AG04449 (cell line): ENCODE results near the gene TEKT2.

Source experiments
- CTCF ChIA-PET: fragments of 350-600 bp; formaldehyde crosslinking; extraction: SDS; loops from one replicate; lab custom pipeline; 2021; ENCODE audit warnings: antibody characterized with exemption; lab: Yijun Ruan, JAX
- POLR2A ChIA-PET: fragments of 400-600, 350-600 bp; formaldehyde crosslinking; extraction: SDS; loops from one replicate; lab custom pipeline; 2020; ENCODE audit warnings: antibody characterized with exemption, inconsistent platforms; lab: Yijun Ruan, JAX
- DNase-seq: peaks from one replicate; pipeline ENCODE4 v3.0.0-alpha.2; 2010; ENCODE audit warnings: low read depth, low spot score
- H3K4me3 ChIP-seq: 2 replicates; pipeline ENCODE4 v1.5.1; 2011; ENCODE audit warnings: low read depth, mild to moderate bottlenecking, control low read depth, low read length
- TF ChIP-seq, protein P1 (sequence below): IDR thresholded peaks from one replicate; pipeline ENCODE4 v1.5.1; 2011; ENCODE audit warnings: mild to moderate bottlenecking, moderate library complexity, low read length, control low read depth, inconsistent platforms; ENCODE audit not compliant: insufficient read depth; ENCODE audit errors: missing control alignments

TEKT2 gene

DNA sequence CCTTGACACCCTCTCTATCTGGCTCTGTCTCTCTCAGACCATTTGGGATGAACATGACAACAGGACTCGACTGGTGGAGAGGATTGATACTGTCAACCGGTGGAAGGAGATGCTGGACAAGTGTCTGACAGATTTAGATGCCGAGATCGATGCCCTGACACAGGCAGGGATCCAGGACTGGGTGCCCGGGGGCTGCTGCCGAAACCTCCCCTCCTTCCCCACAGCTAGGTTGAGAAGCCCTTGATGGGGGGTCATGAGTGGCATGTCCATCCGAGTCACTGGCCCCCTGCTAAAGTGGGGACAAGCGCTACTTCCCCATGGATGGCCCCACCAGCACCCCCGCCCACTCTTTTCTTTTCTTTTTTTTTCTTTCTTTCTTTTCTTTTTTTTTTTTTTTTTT is 1.2 kb downstream of the TEKT2 start:
- H3K4me3 ChIP-seq = no peak overlapping the region
- CTCF ChIA-PET = interaction anchor here (1.5 to 1.8 kb wide), 2 partner anchors 17 to 203 kb away, joined by 3 to 4 read pairs; no protein-coding TSS in a partner anchor
- POLR2A ChIA-PET = no interaction called here
- no peak for DNase-seq
- TF ChIP-seq, protein P1, sequence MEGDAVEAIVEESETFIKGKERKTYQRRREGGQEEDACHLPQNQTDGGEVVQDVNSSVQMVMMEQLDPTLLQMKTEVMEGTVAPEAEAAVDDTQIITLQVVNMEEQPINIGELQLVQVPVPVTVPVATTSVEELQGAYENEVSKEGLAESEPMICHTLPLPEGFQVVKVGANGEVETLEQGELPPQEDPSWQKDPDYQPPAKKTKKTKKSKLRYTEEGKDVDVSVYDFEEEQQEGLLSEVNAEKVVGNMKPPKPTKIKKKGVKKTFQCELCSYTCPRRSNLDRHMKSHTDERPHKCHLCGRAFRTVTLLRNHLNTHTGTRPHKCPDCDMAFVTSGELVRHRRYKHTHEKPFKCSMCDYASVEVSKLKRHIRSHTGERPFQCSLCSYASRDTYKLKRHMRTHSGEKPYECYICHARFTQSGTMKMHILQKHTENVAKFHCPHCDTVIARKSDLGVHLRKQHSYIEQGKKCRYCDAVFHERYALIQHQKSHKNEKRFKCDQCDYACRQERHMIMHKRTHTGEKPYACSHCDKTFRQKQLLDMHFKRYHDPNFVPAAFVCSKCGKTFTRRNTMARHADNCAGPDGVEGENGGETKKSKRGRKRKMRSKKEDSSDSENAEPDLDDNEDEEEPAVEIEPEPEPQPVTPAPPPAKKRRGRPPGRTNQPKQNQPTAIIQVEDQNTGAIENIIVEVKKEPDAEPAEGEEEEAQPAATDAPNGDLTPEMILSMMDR = no peak

- ChIA-PET POLR2A (no interaction called here), CTCF (interaction anchor here (1.5 to 1.6 kb wide), 2 partner anchors 9 to 17 kb away, joined by 4 read pairs; no protein-coding TSS in a partner anchor)
- TF ChIP-seq, protein P1 = no peak
- DNase-seq = no peak
- H3K4me3 ChIP-seq = no peak overlapping the region
These were observed 2.0 kb downstream of the TEKT2 start for GRCh38 chr1:36085686-36086526.

- POLR2A ChIA-PET = no interaction called here
- CTCF ChIA-PET = interaction anchor here (0.9 to 1.8 kb wide), 8 partner anchors 8 to 156 kb away, joined by 3 to 6 read pairs (median 4); partner anchors contain the start of gene AGO3
- TF ChIP-seq, protein P1 = no peak
- H3K4me3 ChIP-seq = no peak overlapping the region
- DNase-seq = no peak
These were observed 2.8 kb downstream of the TEKT2 start for GRCh38 chr1:36086529-36087232.

- TF ChIP-seq, protein P1 = no peak
- DNase-seq = no peak
- CTCF ChIA-PET = interaction anchor here (0.7 to 1.8 kb wide), 9 partner anchors 7 to 156 kb away, joined by 3 to 6 read pairs (median 4); partner anchors contain the start of gene AGO3
- H3K4me3 ChIP-seq = no peak overlapping the region
- POLR2A ChIA-PET = no interaction called here
These were observed 3.6 kb downstream of the TEKT2 start for GRCh38 chr1:36087233-36088123.

DNA sequence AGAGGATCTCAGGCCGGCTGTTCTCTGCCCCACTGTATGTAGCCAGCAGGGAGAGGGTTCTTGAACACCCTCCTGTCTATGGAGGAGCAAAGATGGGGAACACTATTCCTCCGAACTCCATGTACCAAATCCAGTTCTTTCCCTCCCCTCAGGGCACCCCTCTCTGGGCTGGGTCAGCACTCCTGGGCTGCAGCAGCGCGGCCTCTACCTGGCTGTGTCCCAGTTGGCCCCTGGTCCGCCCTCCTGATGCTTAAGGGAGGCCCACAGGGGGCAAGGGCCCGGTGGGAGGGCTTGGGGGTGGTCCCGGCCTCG is 4.3 kb downstream of the TEKT2 start:
- ChIA-PET CTCF (interaction anchor here (0.7 to 1.8 kb wide), 2 partner anchors 46 to 97 kb away, joined by 3 to 6 read pairs; no protein-coding TSS in a partner anchor), POLR2A (no interaction called here)
- DNase-seq = no peak
- TF ChIP-seq, protein P1 = no peak
- H3K4me3 ChIP-seq = peak overlapping the region; percentile 55
